H1 (cell line): Measurements from ENCODE around the gene CABP2. TPM values are rescaled to one million over a fixed set of nuclear protein-coding genes. Genes with fewer than 3 reads are reported as not detected.

Source experiments
- BACH1 ChIP-seq: IDR thresholded peaks from 2 replicates; pipeline ENCODE4 v1.6.1; 2012; ENCODE audit warnings: low read length, improper control_type of control experiment
- CREB1 ChIP-seq: IDR thresholded peaks from 2 replicates; pipeline ENCODE4 v1.6.1; 2012; ENCODE audit warnings: inconsistent platforms
- POLR2A ChIP-seq, 2 experiments: IDR thresholded peaks; 1 replicate in 1 of 2; 2 replicates in 1 of 2; pipeline ENCODE4 v1.6.1; 2011; ENCODE audit warnings: low read depth in 2 of 2, low read length in 2 of 2, mild to moderate bottlenecking in 2 of 2; ENCODE audit errors: control extremely low read depth in 1 of 2
- SP4 ChIP-seq: IDR thresholded peaks from 2 replicates; pipeline ENCODE4 v1.6.1; 2012; ENCODE audit warnings: low read length, inconsistent platforms
- TCF12 ChIP-seq: IDR thresholded peaks from 2 replicates; pipeline ENCODE4 v1.6.1; 2011; ENCODE audit warnings: low read depth, mild to moderate bottlenecking, low read length
- polyA plus RNA-seq, 7 experiments: library from polyadenylated mRNA; depleted of rRNA in 3 of 7; stranded (reverse) in 5 of 7; unstranded in 2 of 7; fragments of >200 nt in 5 of 7; fragments of 200-250 nt in 2 of 7; gene quantifications; 1 replicate in 5 of 7; 2 replicates in 1 of 7; 4 replicates in 1 of 7; pipeline versions ENCODE4 v1.2.1 to v1.2.3, GENCODE V29; 2011 to 2013; ENCODE audit warnings: missing spikeins in 2 of 7, mixed read lengths in 2 of 7
- total RNA-seq: library from RNA; stranded (reverse); fragmentation: NEBNext Ultra II Directional; extraction: Animal tissue kit (Norgen Biotek cat#: 25700); gene quantifications from 2 replicates; pipeline ENCODE4 v1.2.1, GENCODE V29; 2021
- TF ChIP-seq, protein P1 (sequence below): fragments of 300-600 bp; sonication (generic); IDR thresholded peaks from 2 replicates; pipeline ENCODE4 v1.7.1; 2012; ENCODE audit warnings: low read length, moderate library complexity, mild to moderate bottlenecking, inconsistent platforms; ENCODE audit not compliant: insufficient replicate concordance
- TF ChIP-seq, protein P2 (sequence below): IDR thresholded peaks from 2 replicates; pipeline ENCODE4 v1.6.1; 2012; ENCODE audit warnings: inconsistent platforms

CABP2 gene
- total and polyA plus RNA-seq, 2 of the 8 experiments (the other 6 are each of a cell fraction or from before 2014, with no cell fraction given) = not detected

DNA sequence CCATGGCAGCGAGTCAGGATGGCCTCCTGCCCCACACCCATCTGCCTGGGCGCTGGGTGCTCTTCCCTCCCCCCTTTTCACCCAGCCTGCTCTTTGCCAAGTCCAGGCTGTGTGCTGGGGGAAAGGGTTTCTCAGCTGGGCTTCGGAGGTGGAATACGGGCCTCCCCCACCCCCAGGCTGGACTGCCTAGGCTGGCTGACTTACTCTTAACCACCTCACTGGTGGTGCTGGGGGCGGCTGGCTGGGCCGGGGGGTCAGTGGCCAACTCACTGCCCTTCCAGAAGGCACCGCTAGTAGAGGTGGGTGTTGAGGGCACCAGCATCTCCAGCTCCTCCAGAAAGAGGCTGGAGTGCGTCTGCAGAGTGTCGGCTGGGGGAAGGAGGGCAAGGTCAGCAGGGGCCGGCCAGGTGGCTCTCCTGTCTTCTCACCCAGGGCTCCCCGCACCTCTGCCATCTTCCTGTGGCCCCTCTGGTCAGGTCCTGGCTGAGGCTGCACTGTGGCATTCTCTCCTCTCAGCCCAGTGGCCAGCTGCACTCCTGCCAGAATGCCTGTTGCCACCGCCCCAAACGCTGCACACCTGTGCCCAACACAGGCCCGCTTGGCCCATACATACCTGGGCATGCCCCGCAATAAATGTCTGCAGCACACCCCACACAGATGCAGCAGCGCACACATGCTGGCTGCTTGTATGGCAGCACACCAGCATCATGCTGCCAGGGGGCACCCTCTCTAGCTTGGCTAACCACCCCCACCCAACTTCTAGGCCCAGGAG is 27.8 kb downstream of the CABP2 start (continued):
- TF ChIP-seq, protein P1, sequence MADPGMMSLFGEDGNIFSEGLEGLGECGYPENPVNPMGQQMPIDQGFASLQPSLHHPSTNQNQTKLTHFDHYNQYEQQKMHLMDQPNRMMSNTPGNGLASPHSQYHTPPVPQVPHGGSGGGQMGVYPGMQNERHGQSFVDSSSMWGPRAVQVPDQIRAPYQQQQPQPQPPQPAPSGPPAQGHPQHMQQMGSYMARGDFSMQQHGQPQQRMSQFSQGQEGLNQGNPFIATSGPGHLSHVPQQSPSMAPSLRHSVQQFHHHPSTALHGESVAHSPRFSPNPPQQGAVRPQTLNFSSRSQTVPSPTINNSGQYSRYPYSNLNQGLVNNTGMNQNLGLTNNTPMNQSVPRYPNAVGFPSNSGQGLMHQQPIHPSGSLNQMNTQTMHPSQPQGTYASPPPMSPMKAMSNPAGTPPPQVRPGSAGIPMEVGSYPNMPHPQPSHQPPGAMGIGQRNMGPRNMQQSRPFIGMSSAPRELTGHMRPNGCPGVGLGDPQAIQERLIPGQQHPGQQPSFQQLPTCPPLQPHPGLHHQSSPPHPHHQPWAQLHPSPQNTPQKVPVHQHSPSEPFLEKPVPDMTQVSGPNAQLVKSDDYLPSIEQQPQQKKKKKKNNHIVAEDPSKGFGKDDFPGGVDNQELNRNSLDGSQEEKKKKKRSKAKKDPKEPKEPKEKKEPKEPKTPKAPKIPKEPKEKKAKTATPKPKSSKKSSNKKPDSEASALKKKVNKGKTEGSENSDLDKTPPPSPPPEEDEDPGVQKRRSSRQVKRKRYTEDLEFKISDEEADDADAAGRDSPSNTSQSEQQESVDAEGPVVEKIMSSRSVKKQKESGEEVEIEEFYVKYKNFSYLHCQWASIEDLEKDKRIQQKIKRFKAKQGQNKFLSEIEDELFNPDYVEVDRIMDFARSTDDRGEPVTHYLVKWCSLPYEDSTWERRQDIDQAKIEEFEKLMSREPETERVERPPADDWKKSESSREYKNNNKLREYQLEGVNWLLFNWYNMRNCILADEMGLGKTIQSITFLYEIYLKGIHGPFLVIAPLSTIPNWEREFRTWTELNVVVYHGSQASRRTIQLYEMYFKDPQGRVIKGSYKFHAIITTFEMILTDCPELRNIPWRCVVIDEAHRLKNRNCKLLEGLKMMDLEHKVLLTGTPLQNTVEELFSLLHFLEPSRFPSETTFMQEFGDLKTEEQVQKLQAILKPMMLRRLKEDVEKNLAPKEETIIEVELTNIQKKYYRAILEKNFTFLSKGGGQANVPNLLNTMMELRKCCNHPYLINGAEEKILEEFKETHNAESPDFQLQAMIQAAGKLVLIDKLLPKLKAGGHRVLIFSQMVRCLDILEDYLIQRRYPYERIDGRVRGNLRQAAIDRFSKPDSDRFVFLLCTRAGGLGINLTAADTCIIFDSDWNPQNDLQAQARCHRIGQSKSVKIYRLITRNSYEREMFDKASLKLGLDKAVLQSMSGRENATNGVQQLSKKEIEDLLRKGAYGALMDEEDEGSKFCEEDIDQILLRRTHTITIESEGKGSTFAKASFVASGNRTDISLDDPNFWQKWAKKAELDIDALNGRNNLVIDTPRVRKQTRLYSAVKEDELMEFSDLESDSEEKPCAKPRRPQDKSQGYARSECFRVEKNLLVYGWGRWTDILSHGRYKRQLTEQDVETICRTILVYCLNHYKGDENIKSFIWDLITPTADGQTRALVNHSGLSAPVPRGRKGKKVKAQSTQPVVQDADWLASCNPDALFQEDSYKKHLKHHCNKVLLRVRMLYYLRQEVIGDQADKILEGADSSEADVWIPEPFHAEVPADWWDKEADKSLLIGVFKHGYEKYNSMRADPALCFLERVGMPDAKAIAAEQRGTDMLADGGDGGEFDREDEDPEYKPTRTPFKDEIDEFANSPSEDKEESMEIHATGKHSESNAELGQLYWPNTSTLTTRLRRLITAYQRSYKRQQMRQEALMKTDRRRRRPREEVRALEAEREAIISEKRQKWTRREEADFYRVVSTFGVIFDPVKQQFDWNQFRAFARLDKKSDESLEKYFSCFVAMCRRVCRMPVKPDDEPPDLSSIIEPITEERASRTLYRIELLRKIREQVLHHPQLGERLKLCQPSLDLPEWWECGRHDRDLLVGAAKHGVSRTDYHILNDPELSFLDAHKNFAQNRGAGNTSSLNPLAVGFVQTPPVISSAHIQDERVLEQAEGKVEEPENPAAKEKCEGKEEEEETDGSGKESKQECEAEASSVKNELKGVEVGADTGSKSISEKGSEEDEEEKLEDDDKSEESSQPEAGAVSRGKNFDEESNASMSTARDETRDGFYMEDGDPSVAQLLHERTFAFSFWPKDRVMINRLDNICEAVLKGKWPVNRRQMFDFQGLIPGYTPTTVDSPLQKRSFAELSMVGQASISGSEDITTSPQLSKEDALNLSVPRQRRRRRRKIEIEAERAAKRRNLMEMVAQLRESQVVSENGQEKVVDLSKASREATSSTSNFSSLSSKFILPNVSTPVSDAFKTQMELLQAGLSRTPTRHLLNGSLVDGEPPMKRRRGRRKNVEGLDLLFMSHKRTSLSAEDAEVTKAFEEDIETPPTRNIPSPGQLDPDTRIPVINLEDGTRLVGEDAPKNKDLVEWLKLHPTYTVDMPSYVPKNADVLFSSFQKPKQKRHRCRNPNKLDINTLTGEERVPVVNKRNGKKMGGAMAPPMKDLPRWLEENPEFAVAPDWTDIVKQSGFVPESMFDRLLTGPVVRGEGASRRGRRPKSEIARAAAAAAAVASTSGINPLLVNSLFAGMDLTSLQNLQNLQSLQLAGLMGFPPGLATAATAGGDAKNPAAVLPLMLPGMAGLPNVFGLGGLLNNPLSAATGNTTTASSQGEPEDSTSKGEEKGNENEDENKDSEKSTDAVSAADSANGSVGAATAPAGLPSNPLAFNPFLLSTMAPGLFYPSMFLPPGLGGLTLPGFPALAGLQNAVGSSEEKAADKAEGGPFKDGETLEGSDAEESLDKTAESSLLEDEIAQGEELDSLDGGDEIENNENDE = no peak
- TF ChIP-seq POLR2A (IDR thresholded peaks at IDR 0.05; ENCODE audit: control extremely low read depth in 1 of 2, low read depth in 2 of 2, low read length in 2 of 2) (no peak), TCF12 (no peak), SP4 (no peak), BACH1 (no peak), CREB1 (no peak)
- TF ChIP-seq, protein P2, sequence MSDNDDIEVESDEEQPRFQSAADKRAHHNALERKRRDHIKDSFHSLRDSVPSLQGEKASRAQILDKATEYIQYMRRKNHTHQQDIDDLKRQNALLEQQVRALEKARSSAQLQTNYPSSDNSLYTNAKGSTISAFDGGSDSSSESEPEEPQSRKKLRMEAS = no peak
